Endothelial cell of umbilical vein (primary cell): ENCODE results near the gene DNAH1.

Source experiments
- CTCF ChIP-seq, 2 donors: IDR thresholded peaks; 1 replicate in 1 of 2; 2 replicates in 1 of 2; pipeline ENCODE4 v1.5.1; 2011; ENCODE audit warnings: low read length in 2 of 2, mild to moderate bottlenecking in 2 of 2, moderate library complexity in 2 of 2, control low read depth in 1 of 2, inconsistent platforms in 1 of 2, low read depth in 1 of 2; ENCODE audit not compliant: insufficient read depth in 1 of 2; ENCODE audit errors: extremely low read depth in 1 of 2
- FOS ChIP-seq: IDR thresholded peaks from 2 replicates; pipeline ENCODE4 v1.6.1; 2011; ENCODE audit warnings: mild to moderate bottlenecking, low read length, moderate library complexity, borderline replicate concordance; ENCODE audit not compliant: insufficient read depth
- JUN ChIP-seq: IDR thresholded peaks from 2 replicates; pipeline ENCODE4 v1.6.1; 2011; ENCODE audit warnings: borderline replicate concordance, low read depth; ENCODE audit not compliant: insufficient read length, insufficient read depth
- MAX ChIP-seq: IDR thresholded peaks from 2 replicates; pipeline ENCODE4 v1.6.1; 2011; ENCODE audit not compliant: insufficient read depth, insufficient read length
- POLR2A ChIP-seq: IDR thresholded peaks from 2 replicates; pipeline ENCODE4 v1.6.1; 2012; ENCODE audit warnings: low read depth, mild to moderate bottlenecking, control low read depth, low read length
- POLR2AphosphoS5 ChIP-seq: IDR thresholded peaks from 2 replicates; pipeline ENCODE4 v1.6.1; 2012; ENCODE audit warnings: low read depth, mild to moderate bottlenecking, control low read depth, low read length, moderate library complexity; ENCODE audit not compliant: insufficient read depth

- TF ChIP-seq CTCF (IDR thresholded peaks at IDR 0.05; ENCODE audit: extremely low read depth in 1 of 2, insufficient read depth in 1 of 2, low read depth in 1 of 2, low read length in 2 of 2) (no peak), FOS (no peak), JUN (no peak), POLR2A (no peak), MAX (no peak), POLR2AphosphoS5 (no peak)
These were observed 78.0 kb downstream of the DNAH1 start for GRCh38 chr3:52393959-52394670.
